Endometrium (tissue), 2 donors: Measurements from ENCODE around the gene C1QTNF9B.

Source experiments
- FAIRE-seq: peaks from 2 replicates; lab custom pipeline; 2012; peaks lifted over from hg19 to GRCh38; lab: Jason Lieb, UNC
- donor health status: control.
- donor health status: control.

C1QTNF9B gene

DNA sequence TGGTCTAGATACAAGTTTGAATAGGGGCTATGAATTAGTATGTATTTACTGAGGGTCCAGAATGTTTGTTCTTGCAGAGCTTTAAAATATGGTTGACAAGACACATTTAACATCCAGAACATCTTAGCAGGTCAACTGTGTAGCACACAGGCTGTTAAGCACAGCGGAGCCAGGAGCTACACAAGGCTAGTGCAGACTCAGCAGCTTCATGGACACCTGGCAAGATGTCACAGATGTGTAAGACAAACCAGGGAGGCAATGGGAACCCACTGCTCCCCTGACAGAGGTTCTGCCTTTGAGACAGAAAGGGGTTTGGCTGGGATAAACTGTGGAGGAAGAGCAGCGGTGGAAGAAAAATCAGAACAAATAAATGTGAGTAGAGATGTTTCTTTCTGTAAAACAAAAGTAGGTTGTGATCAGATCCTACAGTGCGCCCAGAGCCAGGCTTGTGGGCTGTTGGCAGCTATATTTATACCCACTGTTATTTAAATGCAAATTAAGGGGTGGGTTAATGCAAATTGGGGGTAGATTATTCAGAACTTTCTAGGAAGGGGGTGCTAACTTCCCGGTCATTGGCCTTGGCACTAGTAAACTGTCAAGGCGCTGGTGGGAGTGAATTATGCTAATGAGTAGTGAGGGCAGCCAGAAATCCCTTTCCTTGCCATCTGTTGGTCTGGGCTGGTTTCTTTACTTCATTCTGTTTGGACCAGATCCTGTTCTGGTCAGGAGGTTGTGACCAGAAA, 41.1 kb downstream of the C1QTNF9B start:
- FAIRE-seq, result no peak

DNA sequence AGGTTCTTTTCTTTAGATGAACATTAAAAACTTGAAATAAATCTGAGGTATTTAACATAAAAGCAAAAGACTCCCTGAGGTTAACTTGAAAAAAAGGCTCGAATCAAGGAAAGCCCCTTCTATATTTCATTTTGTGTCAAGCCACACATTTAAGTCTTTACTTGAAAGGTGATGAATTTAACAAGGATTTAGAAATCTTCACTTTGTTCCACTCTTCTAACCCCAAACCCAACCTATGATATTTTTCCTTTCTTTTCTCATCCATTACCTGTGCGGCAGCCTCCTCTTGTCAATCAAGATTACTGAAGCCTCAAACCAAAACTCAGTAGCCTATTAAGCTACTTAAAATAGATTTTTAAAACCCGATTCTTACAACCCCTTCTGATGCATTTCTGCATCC, 41.9 kb downstream of the C1QTNF9B start:
- no peak for FAIRE-seq

DNA sequence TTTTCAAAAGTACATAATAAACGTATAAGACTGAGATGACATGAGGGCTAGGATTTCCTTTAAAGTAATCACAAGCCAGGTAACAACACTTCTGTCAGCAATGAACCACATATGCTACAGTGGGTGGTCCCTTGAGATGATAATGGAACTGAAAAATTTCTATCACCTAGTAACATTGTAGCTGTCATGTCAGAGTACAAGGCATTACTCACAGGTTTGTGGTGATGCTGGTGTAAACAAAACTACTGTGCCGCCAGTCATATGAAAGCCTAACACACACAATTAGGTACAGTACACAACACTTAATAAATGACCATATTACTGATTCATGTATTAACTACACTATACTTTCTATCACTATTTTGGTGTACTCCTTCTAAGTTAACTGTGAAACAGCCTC, 45.0 kb downstream of the C1QTNF9B start:
- FAIRE-seq, result no peak

DNA sequence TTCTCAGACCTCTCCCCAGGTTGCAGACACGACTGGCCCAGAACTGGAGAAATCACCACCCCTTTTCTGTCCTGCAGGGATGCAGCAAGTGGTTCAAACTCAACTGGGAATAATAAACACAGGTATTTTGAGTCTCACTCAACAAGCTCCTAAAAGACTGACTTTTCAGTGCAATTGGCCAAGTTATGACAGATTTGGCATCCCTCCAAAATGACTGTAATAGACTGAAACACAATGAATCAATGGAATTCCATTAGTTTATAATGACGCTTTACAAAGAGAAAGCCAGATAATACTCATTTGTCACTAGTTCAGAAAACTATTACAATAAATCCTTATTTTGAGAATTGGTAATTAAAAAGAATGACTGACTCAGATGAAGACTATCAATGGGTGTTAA, 46.2 kb downstream of the C1QTNF9B start:
- no peak for FAIRE-seq

DNA sequence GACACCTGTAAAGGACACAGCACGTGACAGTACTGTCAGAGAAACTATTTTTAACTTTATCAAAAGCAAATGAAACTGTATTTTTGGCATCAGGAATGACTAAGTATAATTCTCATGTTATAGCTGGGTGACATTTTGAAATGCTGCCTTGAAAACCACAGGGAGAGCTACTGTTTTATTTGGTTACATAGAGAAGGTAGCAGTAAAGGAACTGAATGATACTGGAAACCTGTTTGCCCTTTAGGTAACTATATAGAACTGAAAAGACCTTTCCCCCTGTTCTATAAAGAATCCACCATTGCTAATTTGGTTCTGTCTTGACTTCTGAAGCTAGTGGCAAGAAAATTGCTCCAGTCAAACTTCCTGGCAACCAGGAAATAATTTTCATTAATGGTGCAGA, 47.2 kb downstream of the C1QTNF9B start:
- no peak for FAIRE-seq

DNA sequence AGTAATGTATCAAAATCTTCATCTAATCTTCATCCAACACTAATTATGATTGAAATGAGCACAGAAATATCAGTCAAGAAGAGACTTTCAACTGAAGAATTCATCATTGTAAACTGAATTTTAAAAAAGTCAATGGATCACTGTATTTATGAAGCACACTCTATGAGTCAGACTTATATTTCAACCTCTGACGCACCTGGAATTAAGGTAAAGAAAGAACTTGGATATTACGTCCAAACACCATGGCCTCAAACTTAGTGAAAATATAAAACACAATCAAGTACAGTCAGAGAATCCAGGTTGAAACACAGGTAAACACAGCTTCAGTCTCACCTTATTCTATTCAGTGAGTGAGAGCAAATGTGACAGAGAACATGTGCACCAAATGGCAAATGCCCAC, 47.6 kb downstream of the C1QTNF9B start:
- no peak for FAIRE-seq

DNA sequence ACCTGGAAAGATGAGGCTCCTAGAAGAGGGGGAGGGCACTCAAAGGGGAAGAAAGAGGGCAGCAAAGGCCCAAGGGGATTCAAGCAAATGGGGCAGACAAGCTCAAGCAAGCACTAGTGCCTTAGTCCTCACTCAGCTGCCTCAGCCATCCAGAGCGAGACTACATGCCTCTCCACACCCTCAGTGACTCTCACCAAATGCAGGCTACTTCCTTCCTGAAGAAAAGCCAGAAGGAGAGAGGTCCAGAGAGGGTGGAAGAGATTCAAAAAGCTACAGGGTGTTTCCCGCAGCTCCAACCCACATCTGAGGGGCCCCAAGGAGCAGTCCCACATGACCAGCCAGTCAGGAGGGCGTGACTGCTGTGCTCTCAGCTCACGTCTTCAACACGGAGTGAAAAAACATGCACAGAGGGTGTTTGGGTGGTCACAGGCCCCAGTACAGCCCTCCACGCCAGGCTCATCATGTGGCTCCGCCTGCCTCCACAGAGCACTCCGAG, 48.6 kb downstream of the C1QTNF9B start:
- FAIRE-seq, result no peak

DNA sequence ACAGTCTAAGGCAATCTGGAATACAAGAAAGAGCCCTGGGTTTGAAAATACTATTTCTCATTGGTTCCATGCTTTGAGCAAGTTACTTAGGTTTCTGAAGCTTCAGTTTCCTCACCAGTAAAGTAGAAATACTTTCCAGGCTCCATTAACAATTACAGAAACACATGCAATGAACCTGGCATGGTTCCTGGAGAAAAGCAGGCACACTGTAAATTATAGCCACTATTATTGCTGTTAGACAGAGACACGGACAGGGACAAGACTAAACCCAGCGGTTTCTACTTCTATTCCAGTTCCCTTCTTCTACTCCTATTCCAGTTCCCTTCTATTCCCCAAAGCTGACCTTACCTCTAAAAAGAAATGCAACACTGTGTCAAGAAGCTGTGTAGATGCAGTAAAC, 49.3 kb downstream of the C1QTNF9B start:
- FAIRE-seq, result no peak

DNA sequence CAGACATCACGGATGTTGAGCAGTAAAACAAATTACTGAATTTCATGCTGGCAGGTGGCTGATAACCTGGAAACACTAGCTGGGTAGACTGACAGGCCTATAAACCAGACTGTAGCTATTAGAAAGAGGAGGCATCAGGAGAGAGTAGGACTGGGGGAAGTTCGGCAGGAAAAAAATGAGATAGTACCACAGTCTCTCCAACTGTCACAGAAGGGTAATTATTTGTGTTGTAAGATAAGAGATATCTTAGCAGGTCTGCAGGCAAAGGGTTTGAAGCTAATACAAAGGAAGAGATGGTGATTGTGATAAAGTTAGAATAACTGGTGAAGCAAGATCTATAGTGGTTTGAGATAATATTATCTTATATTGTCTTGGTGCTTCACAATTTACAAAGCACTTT, 49.8 kb downstream of the C1QTNF9B start:
- FAIRE-seq, result no peak

DNA sequence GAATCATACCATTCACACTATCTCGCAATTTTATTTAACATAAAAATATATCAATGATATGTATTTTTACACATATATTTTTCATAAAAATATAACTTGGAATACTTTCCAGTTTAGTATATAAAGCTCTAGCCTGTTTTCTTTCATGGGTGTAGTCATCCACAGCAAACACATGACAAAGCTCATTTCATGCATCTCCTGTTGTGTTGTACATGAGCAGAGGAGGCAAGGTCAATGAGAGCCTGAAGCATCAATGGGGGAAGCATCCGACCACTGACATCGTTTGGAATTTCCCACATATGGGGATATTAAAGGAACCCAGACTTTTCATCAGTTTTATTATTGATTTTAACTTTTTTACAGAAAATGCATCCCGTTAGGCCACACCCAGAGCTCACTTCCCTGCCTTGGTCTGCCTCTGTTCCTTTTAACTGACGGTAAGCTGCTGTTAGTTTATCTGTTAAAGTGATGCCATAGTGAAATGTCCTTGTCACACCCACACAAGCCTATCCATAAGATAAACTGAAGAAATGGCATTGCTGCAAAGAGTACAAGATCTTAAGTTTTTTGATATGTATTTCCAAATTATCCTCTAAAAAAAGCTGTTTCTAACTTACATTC, 52.1 kb downstream of the C1QTNF9B start:
- no peak for FAIRE-seq

DNA sequence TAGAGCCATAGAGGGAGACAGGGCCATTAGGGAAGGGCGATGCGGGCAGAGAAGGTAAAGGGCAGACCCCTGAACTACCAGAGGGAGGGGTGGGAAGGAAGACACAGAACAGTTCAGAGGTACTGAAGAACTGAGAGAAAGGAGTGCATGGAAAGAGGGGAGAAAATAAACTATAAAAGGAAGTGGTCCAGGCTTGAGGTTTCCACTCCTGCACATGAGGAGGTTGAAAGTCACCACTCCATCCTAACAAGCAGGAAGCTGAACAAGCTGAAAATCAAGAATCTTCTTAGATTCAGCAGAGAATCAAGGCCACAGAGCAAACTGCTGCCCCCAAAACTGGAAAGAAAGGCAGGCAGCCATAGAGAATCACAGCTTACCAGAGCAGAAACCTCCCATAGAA, 53.2 kb downstream of the C1QTNF9B start:
- FAIRE-seq, result no peak

DNA sequence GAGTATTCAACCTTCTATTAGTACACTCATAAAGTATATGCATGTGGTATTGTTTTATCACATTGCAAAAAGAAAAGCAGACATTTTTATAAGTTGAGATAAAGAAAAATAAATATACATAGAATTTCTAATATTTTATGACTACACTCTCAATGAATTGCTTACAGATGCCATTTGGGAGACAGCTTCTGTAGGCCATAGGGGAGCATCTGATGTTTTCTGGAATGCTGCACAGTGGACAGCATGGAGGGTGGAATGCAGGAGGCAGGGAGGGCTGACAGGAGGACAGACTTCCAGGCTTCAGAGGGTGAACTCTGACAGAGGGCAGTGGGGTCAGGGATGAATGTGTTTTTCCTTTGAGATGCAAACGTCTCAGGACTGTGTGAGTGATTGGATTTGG, 53.9 kb downstream of the C1QTNF9B start:
- no peak for FAIRE-seq

DNA sequence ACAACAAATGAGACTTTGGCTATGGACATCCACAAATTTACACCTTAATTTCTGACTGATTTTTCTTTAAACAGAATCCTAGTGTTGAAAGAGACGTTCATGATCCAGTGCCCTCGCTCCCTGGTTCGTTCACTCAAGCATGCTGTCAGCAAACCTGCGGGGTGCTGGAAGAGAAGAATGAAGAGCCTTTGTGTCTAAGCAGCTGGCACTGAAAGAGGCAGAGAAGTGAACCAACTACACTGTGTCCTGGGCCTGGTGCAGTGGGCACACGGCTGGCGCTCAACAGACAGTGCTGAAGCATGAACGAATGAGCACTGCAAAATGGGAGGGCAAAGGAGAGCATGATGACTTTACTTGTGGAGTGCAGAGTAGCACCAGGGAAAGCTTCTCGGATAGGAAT, 54.9 kb downstream of the C1QTNF9B start:
- no peak for FAIRE-seq
